ENCODE results near the gene ITGBL1.

DNA sequence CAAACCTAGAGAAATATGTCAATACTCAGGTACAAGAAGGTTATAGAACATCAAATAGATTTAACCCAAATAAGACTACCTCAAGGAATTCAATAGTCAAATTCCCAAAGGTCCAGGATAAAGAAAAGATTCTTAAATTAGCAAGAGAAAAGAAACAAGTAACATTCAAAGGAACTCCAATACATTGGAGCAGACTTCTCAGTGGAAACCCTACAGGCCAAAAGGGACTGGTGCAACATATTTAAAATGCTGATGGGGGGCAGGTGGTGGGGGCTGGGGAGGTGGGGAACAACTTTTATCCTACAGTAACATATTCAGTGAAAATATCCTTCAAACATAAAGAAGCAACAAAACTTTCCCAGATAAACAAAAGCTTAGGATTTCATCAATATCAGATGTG lies 23.1 kb downstream of the ITGBL1 start:
- TF ChIP-seq, protein P1, sequence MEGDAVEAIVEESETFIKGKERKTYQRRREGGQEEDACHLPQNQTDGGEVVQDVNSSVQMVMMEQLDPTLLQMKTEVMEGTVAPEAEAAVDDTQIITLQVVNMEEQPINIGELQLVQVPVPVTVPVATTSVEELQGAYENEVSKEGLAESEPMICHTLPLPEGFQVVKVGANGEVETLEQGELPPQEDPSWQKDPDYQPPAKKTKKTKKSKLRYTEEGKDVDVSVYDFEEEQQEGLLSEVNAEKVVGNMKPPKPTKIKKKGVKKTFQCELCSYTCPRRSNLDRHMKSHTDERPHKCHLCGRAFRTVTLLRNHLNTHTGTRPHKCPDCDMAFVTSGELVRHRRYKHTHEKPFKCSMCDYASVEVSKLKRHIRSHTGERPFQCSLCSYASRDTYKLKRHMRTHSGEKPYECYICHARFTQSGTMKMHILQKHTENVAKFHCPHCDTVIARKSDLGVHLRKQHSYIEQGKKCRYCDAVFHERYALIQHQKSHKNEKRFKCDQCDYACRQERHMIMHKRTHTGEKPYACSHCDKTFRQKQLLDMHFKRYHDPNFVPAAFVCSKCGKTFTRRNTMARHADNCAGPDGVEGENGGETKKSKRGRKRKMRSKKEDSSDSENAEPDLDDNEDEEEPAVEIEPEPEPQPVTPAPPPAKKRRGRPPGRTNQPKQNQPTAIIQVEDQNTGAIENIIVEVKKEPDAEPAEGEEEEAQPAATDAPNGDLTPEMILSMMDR (IDR thresholded peaks at IDR 0.05), result no peak
- no peak for TF ChIP-seq POLR2A (IDR thresholded peaks at IDR 0.05)
